Measurements from ENCODE around the gene FARS2.
"Not testable (repeated sequence)": the region's sequence is repeated elsewhere in the genome, so short reads cannot be mapped to it uniquely, and the experiment has no call there.

The FARS2 gene

DNA sequence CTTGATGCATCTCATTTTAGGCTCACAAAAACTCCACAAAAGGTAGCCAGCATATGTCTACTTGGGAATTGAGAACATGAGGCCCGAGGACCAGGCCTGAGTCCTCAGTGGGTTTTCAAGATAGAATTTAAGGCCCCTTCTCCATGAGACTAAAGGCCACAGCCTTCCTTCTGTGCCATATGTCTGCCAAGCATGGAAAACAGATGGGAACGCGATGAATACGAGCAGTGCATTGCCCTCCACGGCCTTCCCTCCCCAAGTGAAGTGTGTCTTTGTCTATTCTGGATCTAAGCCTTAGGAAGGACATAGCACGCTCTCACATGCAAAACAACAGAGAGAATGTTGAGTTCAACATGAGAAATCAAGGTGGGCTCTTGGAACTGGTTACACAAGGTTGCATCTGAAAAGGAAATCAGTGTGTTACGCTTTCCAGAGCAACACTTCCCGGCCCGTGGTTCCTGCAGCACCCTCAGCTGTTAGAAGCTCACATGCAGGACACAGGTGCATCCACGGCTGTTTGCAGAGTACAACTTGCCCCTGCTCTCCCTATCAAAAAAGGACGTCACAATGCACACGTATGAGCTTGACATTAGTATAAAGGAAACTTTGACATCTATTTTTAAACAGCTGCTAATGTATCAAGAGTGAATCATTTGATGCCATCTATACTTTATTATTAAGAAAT, 515.5 kb downstream of the FARS2 start:
- no peak for DNase-seq (ENCODE audit: low read depth in 2 of 3, low spot score in 2 of 3)

DNA sequence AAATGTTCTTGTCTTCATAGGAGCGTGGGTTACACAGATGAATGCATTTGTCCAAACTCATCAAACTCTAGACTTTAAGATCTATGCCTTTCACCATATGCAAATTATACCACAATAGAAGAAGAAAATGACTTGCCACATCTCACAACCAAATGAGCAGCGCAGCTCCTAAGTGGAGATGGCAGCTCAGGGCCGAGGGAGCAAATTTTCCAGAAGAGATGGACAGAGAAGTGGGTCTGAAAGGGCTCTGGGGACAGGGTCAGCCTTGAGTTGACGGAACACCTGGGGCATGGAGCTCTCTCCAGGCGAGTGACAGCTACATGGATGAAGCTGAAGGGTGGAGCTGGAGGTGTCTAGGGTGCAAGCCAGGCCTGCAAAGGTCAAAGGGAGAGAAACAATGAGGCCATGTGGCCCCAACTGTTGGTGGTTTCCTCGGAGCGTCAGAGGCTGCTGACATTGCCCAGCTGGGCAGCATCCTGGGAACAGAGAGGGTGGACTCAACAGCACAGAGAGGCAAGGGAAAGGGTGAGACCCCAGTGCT, 517.1 kb downstream of the FARS2 start:
- DNase-seq (ENCODE audit: low read depth in 2 of 3, low spot score in 2 of 3): no peak

- no peak for DNase-seq (ENCODE audit: low read depth in 2 of 3, low spot score in 2 of 3)
Observed at GRCh38 chr6:5778906-5779305, 517.6 kb downstream of the FARS2 start.

GRCh38 chr6:5781019-5781418, 519.7 kb downstream of the FARS2 start:
- DNase-seq (ENCODE audit: low read depth in 2 of 3, low spot score in 2 of 3): no peak

DNA sequence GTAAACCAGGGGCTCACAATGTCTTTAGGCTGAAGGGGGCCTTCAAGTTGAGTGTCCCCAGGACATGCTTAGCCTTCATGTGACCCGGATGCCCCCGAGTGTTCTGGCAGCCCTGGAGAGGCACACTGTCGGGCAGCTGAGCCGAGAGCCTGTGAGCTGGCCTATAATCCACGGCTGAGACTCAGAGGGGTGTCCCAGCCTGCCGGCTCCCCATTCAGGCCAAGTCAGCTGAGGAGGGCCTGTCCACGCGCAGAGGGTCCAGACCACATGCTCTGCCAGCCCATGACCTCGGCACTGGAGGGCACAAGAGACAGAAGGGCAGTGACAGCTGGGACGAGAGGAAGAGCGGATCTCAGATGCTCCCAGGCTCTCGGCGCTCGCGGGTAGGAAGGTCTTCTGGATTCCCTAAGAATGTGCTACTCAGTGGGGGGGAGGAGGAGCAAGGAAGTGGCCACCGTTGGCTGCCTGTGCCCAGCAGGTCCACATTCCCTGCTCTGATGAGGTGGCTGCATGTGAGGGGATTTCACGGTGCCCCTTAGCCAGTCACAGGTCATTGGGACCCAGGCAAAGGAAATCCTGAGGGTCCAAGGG, 520.7 kb downstream of the FARS2 start:
- no peak for DNase-seq (ENCODE audit: low read depth in 2 of 3, low spot score in 2 of 3)

DNA sequence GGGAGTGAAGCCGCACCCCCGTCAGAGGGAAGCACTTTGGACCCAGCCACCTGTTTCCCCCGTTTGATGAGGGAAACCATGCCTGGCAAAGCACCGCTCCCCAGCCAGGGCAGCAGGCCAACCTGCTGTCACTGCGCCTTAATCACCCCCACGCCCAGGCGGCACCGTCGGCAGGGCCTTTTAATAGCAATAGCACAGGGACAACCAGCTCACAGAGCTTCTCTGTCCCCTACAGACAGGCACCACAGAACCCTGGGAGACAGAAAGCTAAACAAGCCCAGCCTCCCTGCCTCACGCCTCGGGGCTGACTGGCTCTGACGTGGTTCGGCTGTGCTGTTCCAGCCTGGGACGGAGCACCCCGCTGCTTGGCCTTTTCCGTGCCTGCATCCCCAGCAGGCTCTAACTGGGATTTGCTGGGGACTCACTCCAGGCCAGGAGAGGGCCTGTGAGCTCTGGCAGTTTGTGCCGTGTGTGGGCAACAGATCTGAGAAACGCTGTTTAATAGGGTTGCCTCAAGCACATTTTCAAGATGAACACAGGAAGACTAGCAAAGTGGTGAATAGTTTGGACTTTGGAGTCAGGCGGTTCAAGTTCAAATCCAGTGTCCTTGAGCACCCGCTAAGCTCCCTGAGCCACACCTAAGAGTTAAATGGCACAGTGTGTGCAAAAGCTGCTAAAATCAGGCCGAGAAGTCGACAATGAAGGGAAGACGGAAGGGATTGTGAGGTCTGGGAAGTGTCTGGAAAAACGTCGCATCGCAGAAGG, 521.7 kb downstream of the FARS2 start:
- DNase-seq (ENCODE audit: low read depth in 2 of 3, low spot score in 2 of 3): no peak

- DNase-seq (ENCODE audit: low read depth in 2 of 3, low spot score in 2 of 3): no peak
Observed at GRCh38 chr6:5783584-5784089, 522.3 kb downstream of the FARS2 start.

- DNase-seq (ENCODE audit: low read depth in 2 of 3, low spot score in 2 of 3): no peak
Observed at GRCh38 chr6:5785249-5785648, 523.9 kb downstream of the FARS2 start.

- no peak for DNase-seq (ENCODE audit: low read depth in 2 of 3, low spot score in 2 of 3)
Observed at GRCh38 chr6:5786321-5786968, 525.1 kb downstream of the FARS2 start.

DNA sequence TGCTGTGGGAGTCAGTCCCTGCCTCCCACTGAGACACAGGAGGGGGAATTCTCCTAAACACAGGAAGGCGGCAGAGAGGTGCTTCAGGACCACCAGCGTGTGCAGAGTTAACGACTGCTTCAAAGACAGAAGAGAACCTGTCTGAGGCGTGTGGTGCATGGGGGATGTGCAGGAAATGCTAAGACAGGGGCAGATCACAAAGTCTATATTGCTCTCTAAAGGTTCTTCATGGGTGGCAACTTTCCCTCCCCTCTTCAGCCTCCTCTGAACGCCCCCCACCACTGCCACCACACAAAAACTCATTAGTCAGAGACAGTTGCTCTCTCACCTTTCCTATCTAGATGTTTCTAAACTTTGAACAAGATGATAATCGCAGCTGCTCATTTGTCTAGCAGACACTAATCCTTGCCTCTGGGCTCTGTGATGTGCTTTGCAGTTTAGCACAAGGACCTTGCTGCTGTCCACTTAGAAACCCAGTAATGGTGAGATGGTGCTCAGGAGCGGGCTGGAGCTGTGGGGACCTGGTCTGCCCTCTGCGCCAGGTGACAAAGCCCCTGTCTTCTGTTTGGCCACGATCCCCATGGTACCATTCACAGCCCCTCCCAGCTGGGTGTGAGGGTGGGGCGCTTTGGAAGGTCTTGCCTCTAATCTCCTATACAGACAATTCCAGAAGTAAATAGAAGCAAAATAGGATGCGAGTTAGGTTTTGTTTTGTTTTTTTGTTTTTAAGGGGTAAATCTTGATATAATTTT, 525.8 kb downstream of the FARS2 start:
- DNase-seq (ENCODE audit: low read depth in 2 of 3, low spot score in 2 of 3): no peak

- not testable (repeated sequence) for DNase-seq (ENCODE audit: low read depth in 2 of 3, low spot score in 2 of 3)
Observed at GRCh38 chr6:5789426-5789825, 528.1 kb downstream of the FARS2 start.

- DNase-seq (ENCODE audit: low read depth in 2 of 3, low spot score in 2 of 3): not testable (repeated sequence)
Observed at GRCh38 chr6:5796555-5796954, 535.2 kb downstream of the FARS2 start.

GRCh38 chr6:5806406-5806805, 545.1 kb downstream of the FARS2 start:
- DNase-seq (ENCODE audit: low read depth in 2 of 3, low spot score in 2 of 3): not testable (repeated sequence)

GRCh38 chr6:5809450-5809849, 548.1 kb downstream of the FARS2 start:
- no peak for DNase-seq (ENCODE audit: low read depth in 2 of 3, low spot score in 2 of 3)

DNA sequence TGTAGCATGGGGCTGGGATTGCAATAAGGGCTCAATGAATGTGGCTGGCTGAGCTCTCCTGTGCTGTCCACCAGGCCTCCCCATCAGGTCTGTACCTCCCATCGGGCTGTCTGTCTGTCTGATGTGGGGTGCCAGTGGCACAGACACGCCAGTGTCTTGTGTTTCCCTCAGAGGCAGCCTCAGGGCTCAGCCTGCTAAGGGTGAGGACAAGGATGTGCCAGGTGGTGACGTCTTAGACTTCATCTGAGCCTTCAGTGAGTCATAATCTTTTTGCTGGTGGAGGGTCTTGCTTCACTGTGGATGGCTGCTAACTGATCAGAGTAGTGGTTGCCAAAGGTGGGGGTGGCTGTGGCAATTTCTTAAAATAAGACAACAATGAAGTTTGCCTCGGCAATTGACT, 550.7 kb downstream of the FARS2 start:
- DNase-seq (ENCODE audit: low read depth in 2 of 3, low spot score in 2 of 3): no peak

- DNase-seq (ENCODE audit: low read depth in 2 of 3, low spot score in 2 of 3): no peak
Observed at GRCh38 chr6:5813625-5814027, 552.3 kb downstream of the FARS2 start.

DNA sequence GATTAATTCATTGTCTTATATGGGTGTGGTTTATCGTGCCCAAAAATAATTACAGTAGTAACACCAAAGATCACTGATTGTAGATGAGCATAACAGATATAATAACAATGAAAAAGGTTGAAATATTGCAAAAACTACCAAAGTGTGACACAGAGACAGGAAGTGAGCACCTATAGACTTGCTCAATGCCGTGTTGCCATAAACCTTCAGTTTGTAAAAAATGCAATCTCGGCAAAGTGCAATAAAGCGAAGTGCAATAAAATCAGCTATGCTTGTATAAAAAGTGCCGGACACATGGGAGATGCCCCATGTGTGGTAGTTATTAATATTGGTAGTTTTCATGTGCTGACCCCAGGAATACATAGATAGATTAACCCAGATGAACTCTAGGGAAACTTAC, 552.8 kb downstream of the FARS2 start:
- DNase-seq (ENCODE audit: low read depth in 2 of 3, low spot score in 2 of 3): no peak

GRCh38 chr6:5814901-5815300, 553.6 kb downstream of the FARS2 start:
- DNase-seq (ENCODE audit: low read depth in 2 of 3, low spot score in 2 of 3): no peak

- DNase-seq (ENCODE audit: low read depth in 2 of 3, low spot score in 2 of 3): no peak
Observed at GRCh38 chr6:5817869-5818268, 556.6 kb downstream of the FARS2 start.

GRCh38 chr6:5818959-5819358, 557.6 kb downstream of the FARS2 start:
- no peak for DNase-seq (ENCODE audit: low read depth in 2 of 3, low spot score in 2 of 3)

Measured in activated CD8-positive, alpha-beta memory T cell treated with anti-CD3 and anti-CD28 coated beads for 48 hours (primary cell).